ENCODE measurements around the gene IGFBP3. TPM values are rescaled to one million over a fixed set of nuclear protein-coding genes. Genes with fewer than 3 reads are reported as not detected.

IGFBP3 gene
- total and polyA plus RNA-seq, 2 donors: 150 to 183 TPM

DNA sequence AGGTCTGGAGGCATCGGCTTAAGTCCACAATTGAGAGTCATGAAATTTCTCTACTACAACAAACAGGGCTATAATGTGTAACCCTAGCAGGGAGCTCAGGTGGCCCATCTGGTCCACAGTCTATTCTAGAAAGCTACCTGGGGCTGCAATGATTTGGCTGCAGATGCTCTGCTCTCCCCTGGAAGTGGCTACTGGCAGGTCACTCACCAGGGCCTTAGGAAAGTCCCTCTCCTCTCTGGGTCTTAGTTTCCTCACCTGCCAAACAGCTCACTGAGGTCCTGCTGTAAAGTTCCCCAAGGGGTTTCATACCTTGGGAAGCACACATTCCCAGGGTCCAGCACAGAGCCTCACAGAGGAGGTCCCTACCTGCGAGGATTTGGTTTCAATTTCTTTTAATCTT is 2.5 kb downstream of the IGFBP3 start:
- WGBS: 86% methylated on average over 2 of the region's 2 CpGs
- no peak overlapping the region for H3K4me3 ChIP-seq (ENCODE audit: low read depth, low read length)
- H3K4me1 ChIP-seq (ENCODE audit: insufficient read depth): no peaks in the 10 kb centered on the region

DNA sequence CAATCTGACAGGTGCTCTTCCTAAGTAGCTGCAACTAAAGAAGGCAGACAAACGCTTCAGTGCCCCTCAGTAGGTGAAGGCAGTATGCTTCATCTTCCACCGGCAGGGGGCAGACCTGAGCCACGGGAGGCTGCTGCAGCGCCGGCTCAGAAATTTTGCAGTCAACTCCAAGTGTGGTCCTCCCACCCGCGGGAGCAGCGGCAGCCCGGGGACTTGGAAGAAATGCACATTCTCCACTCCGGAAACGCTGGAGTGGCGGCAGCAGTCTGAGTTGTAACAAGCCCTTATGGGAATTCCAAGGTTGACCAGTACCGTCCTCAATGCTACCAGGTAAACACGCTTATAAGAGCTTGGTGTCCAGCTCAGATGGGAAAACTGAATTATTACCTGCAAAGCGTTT is 3.4 kb downstream of the IGFBP3 start:
- no peak overlapping the region for H3K27ac ChIP-seq (ENCODE audit: low read depth)
- no peak for DNase-seq (ENCODE audit: extremely low spot score)
- WGBS: 8% methylated on average over 15 of the region's 15 CpGs

More for the DNA sequence above, 2.5 kb downstream of the IGFBP3 start:
- Histone ChIP-seq H3K36me3 (ENCODE audit: insufficient read depth) (peaks cover 2% of the 10 kb centered on the region), H3K27ac (ENCODE audit: low read depth) (no peak overlapping the region)
- DNase-seq (ENCODE audit: extremely low spot score): no peak

DNA sequence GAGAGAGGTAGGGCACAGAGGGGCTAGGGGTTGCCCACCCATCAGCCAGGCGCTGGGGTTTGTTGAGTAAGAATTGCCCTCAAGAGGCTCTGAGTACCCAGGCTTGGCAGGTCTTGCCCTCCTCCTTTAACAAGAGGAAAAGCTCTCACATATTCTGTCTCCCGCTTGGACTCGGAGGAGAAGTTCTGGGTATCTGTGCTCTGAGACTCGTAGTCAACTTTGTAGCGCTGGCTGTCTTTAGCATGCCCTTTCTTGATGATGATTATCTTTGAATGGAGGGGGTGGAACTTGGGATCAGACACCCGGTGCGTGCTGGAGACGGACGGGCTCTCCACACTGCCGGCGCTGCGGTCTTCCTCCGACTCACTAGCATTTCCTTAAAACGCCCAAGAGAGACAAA is 4.0 kb downstream of the IGFBP3 start:
- Histone ChIP-seq H3K36me3 (ENCODE audit: insufficient read depth) (peaks cover 2% of the 10 kb centered on the region), H3K4me1 (ENCODE audit: insufficient read depth) (no peaks in the 10 kb centered on the region), H3K4me3 (ENCODE audit: low read depth, low read length) (no peak overlapping the region), H3K27ac (ENCODE audit: low read depth) (no peak overlapping the region)
- DNase-seq (ENCODE audit: extremely low spot score): no peak
- 82% methylated on average over 14 of the region's 14 CpGs for whole genome bisulfite sequencing

More for the DNA sequence above, 3.4 kb downstream of the IGFBP3 start:
- Histone ChIP-seq H3K4me3 (ENCODE audit: low read depth, low read length) (no peak overlapping the region), H3K4me1 (ENCODE audit: insufficient read depth) (no peaks in the 10 kb centered on the region), H3K36me3 (ENCODE audit: insufficient read depth) (peaks cover 2% of the 10 kb centered on the region)

DNA sequence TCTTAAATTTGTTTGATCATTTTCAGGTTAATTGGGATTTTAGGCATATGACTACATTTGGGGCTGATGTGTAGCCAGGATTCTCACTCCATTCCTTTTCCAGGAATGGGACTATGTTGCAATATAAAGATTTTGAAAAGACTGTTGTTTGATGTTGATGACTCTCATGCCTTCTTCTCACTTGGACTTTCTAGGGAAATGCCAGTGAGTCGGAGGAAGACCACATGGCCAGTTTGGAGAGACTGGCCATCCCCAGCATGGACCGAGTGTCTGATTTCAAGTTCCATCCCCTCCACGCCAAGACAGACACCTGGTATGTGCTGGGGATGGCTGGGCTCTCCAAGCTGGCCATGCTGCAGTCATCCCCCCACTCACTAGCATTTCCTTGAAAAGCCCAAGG is 5.5 kb downstream of the IGFBP3 start:
- Histone ChIP-seq H3K27ac (ENCODE audit: low read depth) (no peak overlapping the region), H3K4me3 (ENCODE audit: low read depth, low read length) (no peak overlapping the region), H3K4me1 (ENCODE audit: insufficient read depth) (no peaks in the 10 kb centered on the region), H3K36me3 (ENCODE audit: insufficient read depth) (peaks cover 2% of the 10 kb centered on the region)
- 92% methylated on average over 3 of the region's 3 CpGs for WGBS
- no peak for DNase-seq (ENCODE audit: extremely low spot score)

DNA sequence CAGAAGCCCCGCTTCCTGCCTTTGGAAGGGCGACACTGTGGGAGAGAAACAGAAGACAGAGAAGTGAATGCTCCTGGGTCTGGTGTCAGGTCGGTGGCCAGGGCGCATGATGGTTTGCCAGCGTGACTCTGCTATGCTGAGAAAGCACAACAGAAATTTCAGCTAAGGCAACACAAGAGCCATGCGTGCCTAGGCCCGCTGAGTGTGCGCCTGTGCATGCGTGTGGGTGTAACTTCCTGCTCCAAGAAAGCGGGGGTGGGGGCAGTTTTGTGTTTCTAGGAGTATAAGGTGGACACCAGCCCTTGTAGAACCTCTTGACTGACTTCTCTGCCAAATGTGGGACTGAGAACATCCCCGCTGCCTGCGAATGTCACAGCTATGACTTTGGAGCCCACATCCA is 6.2 kb downstream of the IGFBP3 start:
- Histone ChIP-seq H3K27ac (ENCODE audit: low read depth) (no peak overlapping the region), H3K36me3 (ENCODE audit: insufficient read depth) (peaks cover 2% of the 10 kb centered on the region), H3K4me3 (ENCODE audit: low read depth, low read length) (no peak overlapping the region), H3K4me1 (ENCODE audit: insufficient read depth) (no peaks in the 10 kb centered on the region)
- DNase-seq (ENCODE audit: extremely low spot score): no peak
- WGBS: 93% methylated on average over 12 of the region's 12 CpGs

DNA sequence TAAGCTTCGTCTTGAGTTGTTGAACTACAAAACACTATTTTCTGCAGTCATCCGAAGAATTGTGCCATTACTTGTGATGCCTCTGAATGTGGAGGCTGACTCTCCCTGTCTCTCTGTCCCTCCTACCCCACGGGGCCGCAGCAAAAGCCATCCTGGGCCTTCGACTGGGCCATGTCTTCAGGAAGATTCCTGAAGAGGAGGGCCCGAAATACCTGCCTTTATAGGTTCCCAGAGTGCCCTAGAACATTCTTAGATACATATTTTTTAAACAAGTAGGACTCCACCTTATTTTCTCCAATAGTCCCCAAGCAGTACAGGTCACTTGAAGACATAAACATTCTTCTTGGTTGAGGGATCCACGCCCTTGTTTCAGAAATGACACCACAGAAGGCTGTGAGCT is 8.1 kb downstream of the IGFBP3 start:
- Histone ChIP-seq H3K4me1 (ENCODE audit: insufficient read depth) (no peaks in the 10 kb centered on the region), H3K36me3 (ENCODE audit: insufficient read depth) (peaks cover 4% of the 10 kb centered on the region), H3K4me3 (ENCODE audit: low read depth, low read length) (no peak overlapping the region), H3K27ac (ENCODE audit: low read depth) (no peak overlapping the region)
- DNase-seq (ENCODE audit: extremely low spot score): no peak
- WGBS: 93% methylated on average over 7 of the region's 7 CpGs

DNA sequence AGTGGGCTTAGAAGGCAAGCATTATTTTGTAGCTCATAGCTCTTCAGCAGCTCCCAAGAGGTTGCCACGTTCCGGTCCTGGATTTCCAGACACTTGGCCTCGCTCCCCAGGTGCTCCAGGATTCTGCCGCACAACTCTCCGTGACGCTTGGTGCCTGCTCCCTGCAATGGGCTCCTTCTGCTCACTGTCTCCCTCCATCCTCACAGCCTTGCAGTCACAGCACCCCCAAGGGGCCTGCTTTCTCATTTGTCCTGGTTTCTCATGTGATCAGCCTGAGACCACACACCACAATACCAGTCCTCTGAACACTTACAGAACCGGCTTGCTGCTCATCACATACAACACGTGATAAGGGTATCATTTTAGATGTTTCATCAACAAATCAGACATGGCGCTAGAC is 9.8 kb downstream of the IGFBP3 start:
- Histone ChIP-seq H3K27ac (ENCODE audit: low read depth) (no peak overlapping the region), H3K36me3 (ENCODE audit: insufficient read depth) (peaks cover 4% of the 10 kb centered on the region), H3K4me1 (ENCODE audit: insufficient read depth) (no peaks in the 10 kb centered on the region), H3K4me3 (ENCODE audit: low read depth, low read length) (no peak overlapping the region)
- no peak for DNase-seq (ENCODE audit: extremely low spot score)
- WGBS: 91% methylated on average over 9 of the region's 9 CpGs

DNA sequence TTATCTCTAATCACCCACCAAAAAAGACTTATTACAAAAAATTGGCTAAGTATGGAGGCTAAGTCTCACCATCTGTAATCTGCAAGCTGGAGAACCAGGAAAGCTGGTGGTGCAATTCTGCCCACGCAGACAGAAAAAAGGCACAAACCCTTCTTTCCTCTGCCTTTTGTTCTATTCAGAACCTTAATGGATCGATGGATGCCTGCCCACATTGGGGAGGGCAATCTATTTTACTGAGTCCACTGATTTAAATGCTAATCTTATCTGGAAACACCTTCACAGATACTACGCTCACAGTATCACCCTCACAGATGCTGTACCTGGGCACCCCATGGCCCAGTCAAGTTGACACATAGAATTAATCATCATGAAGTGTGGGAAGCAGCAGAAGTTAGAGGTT is 10.2 kb downstream of the IGFBP3 start:
- Histone ChIP-seq H3K4me1 (ENCODE audit: insufficient read depth) (no peaks in the 10 kb centered on the region), H3K36me3 (ENCODE audit: insufficient read depth) (peaks cover 2% of the 10 kb centered on the region), H3K4me3 (ENCODE audit: low read depth, low read length) (no peak overlapping the region), H3K27ac (ENCODE audit: low read depth) (no peak overlapping the region)
- WGBS: 95% methylated on average over 3 of the region's 3 CpGs
- no peak for DNase-seq (ENCODE audit: extremely low spot score)

DNA sequence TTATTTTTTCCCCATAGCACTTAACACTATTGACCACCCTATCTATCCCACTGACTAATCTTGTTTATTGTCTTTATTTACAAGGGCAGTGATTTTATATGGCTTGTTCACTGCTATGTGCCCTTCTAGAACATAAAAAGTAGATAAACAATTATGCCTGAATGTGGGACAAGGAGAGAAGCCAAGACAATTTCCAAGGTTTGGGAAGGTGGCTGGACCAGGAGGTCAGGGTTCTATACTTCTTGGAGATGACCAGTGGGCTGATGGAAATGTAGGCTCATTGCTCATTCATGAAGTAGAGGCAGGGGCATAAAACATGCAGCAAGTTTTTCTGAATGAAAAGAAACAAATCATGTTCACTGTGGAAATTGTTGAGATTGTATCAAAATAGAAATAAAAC is 11.5 kb downstream of the IGFBP3 start:
- DNase-seq (ENCODE audit: extremely low spot score): no peak
- no peaks in the 10 kb centered on the region for H3K4me1 ChIP-seq (ENCODE audit: insufficient read depth)
- H3K27ac ChIP-seq (ENCODE audit: low read depth): no peak overlapping the region
- peaks cover 2% of the 10 kb centered on the region for H3K36me3 ChIP-seq (ENCODE audit: insufficient read depth)
- H3K4me3 ChIP-seq (ENCODE audit: low read depth, low read length): no peak overlapping the region

DNA sequence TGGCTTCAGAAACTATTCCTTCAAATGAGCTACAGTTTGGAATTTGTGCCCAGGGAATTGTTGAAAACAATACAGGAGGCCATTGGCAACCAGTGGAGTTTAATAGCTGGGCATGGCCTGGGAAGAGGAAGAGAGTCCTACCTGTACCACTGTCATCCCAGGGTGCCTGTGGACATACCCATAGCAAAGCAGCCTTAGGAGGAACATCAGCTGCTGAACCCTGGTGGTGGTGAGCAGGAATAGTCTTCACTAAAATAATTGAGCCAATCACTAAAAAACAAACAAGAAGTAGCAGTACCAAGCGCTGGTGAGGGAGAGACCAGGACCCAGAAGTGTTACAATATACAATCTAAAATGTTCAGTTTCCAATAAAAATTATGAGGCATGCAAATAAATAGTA is 18.3 kb downstream of the IGFBP3 start:
- DNase-seq (ENCODE audit: extremely low spot score): no peak
- Histone ChIP-seq H3K4me1 (ENCODE audit: insufficient read depth) (no peaks in the 10 kb centered on the region), H3K27ac (ENCODE audit: low read depth) (no peak overlapping the region), H3K4me3 (ENCODE audit: low read depth, low read length) (no peak overlapping the region), H3K36me3 (ENCODE audit: insufficient read depth) (no peaks in the 10 kb centered on the region)
- WGBS: 98% methylated on average over 1 of the region's 1 CpG

DNA sequence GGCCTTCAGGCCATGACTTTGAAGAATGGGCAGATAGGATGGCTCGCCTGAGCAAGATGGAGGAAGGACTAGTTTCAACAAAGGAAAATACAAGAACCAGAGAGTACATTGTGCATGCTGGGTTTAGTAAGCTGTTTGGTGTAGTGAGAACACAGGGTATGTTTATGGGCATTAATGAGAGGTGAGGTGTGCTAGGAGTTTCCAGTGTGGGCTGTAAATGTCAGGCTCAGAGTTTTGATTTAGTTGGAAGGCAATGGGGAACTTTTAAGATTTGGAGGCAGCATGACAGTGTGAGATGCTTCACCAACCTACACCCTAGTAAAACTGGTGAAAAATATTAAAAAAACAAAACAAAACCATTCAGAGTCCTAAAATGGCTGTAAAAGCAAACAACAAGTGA is 19.5 kb downstream of the IGFBP3 start:
- Histone ChIP-seq H3K36me3 (ENCODE audit: insufficient read depth) (no peaks in the 10 kb centered on the region), H3K27ac (ENCODE audit: low read depth) (no peak overlapping the region), H3K4me3 (ENCODE audit: low read depth, low read length) (no peak overlapping the region), H3K4me1 (ENCODE audit: insufficient read depth) (no peaks in the 10 kb centered on the region)
- DNase-seq (ENCODE audit: extremely low spot score): no peak
- 98% methylated on average over 1 of the region's 1 CpG for WGBS

DNA sequence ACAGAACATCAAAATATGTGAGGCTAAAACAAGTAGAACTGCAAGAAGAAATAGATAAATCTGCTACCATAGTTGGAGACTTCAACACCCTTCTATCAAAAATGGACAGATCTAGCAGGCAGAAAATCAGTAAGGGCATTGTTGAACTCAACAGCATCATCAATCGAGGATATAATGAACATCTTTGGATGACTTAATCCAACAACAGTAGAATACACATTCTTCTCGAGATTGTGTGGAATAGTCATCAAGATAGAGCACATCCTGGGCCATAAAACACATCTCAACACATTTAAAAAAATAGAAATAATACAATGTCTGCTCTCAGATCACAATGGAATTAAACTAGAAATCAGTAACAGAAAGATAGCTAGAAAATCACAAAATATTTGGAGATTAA is 22.9 kb downstream of the IGFBP3 start:
- WGBS: 71% methylated on average over 2 of the region's 2 CpGs
- H3K27ac ChIP-seq (ENCODE audit: low read depth): no peak overlapping the region
- H3K4me1 ChIP-seq (ENCODE audit: insufficient read depth): no peaks in the 10 kb centered on the region
- H3K36me3 ChIP-seq (ENCODE audit: insufficient read depth): no peaks in the 10 kb centered on the region
- DNase-seq (ENCODE audit: extremely low spot score): no peak
- no peak overlapping the region for H3K4me3 ChIP-seq (ENCODE audit: low read depth, low read length)

DNA sequence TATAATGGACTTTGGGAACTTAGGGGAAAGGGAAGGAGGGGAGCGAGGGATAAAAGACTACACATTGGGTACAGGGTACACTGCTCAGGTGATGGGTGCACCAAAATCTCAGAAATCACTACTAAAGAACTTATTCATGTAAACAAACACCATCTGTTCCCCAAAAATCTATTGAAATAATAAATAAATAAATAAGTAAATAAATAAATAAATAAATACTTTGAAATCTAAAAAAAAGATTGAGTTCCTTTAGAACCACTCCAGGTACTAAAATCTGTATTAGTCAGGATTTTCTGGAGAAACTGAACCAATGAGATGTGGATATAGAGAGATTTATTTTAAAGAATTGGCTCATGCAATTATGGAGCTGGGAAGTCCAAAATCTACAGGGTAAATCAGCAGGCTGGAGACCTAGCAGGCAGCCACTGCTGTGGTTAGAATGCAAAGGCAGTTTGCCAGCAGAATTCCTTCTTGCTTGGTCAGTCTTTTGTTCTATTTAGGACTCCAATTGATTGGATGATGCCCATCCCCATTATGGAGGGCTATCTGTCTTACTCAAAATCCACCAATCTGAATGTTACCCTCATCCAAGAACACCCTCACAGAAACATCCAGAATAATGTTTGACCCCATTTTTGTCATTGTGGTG is 23.9 kb downstream of the IGFBP3 start:
- H3K36me3 ChIP-seq (ENCODE audit: insufficient read depth): no peaks in the 10 kb centered on the region
- 96% methylated on average over 1 of the region's 1 CpG for WGBS
- no peak for DNase-seq (ENCODE audit: extremely low spot score)
- H3K4me1 ChIP-seq (ENCODE audit: insufficient read depth): no peaks in the 10 kb centered on the region
- H3K27ac ChIP-seq (ENCODE audit: low read depth): no peak overlapping the region
- H3K4me3 ChIP-seq (ENCODE audit: low read depth, low read length): no peak overlapping the region

DNA sequence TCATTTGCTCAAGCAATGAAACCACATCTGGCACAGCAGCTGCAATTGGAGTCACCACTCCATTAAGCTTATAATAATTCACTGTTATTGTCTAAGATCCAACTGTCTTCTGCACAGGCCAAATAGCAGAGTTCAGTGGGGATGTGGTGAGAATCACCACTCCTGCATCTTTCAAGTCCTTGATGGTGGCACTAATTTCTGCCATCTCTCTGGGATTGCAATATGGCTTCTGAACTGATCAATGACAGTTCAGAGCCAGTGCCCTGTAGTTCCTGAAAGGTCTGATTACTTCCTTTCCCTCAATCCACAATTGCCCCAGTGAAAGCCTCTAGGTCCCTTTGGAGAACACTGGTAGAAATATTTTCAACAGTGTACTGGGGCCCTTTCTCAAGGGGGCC is 26.4 kb downstream of the IGFBP3 start:
- no peak for DNase-seq (ENCODE audit: extremely low spot score)
- no peaks in the 10 kb centered on the region for H3K4me1 ChIP-seq (ENCODE audit: insufficient read depth)
- no peaks in the 10 kb centered on the region for H3K36me3 ChIP-seq (ENCODE audit: insufficient read depth)
- no peak overlapping the region for H3K4me3 ChIP-seq (ENCODE audit: low read depth, low read length)
- H3K27ac ChIP-seq (ENCODE audit: low read depth): no peak overlapping the region

Measured in urinary bladder (tissue), 4 donors.